Sigmoid colon (tissue), 4 donors: ENCODE results near the gene IQGAP1.

Experiments used
- CTCF ChIP-seq, 4 experiments: fragments of 450-650 bp in 3 of 4; fragments of 200-600 bp in 1 of 4; IDR thresholded peaks; one replicate each; pipeline ENCODE4 v1.5.1; 2016 to 2019; ENCODE audit warnings: antibody characterized with exemption in 4 of 4, mild to moderate bottlenecking in 3 of 4, moderate library complexity in 2 of 4
- EP300 ChIP-seq, 4 donors: sonication (generic); formaldehyde crosslinking; IDR thresholded peaks; one replicate each; pipeline ENCODE4 v1.6.1; 2017; ENCODE audit warnings: antibody characterized with exemption in 4 of 4
- POLR2A ChIP-seq, 2 donors: fragments of 450-650 bp; IDR thresholded peaks; one replicate each; pipeline ENCODE4 v1.6.1; 2016; ENCODE audit warnings: antibody characterized with exemption in 2 of 2, mild to moderate bottlenecking in 2 of 2, moderate library complexity in 2 of 2

DNA sequence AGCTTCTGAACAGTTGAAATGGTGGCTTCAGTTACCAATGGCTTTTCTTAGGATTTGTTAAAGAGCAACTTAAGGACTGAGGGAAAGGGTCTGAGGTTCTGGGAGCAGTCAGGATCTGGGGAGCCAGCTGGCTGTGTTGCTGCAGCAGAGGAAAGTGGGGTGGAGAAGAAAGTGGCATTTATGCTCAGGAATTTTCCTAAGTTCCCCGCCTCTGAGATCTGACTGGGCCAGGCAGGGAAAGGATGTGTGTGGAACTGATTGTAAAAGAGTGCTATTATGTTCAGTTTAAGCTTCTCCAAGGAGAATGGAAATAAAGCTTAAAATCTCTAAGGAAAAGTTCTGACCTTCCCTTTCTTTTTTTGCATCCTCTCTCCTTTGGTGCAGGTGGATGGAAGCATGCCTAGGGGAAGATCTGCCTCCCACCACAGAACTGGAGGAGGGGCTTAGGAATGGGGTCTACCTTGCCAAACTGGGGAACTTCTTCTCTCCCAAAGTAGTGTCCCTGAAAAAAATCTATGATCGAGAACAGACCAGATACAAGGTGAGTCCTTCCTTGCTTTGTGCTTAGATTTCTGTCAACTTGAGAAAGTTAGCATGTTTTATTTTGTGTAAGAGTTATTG is 37.8 kb downstream of the IQGAP1 start:
- TF ChIP-seq CTCF (IDR thresholded peaks at IDR 0.05) = no peak
- TF ChIP-seq POLR2A (IDR thresholded peaks at IDR 0.05) = no peak
- no peak for TF ChIP-seq EP300 (IDR thresholded peaks at IDR 0.05)
